Loucy (cell line): ENCODE results near the gene LTBP4.
A peak's percentile ranks its signal among the peaks of the same experiment; 100 is the strongest.

ENCODE experiments used
- H2AFZ ChIP-seq: fragments of 200-600 bp; sonication (generic); 2 replicates; pipeline ENCODE4 v1.6.0; 2016; ENCODE audit warnings: antibody characterized with exemption, mild to moderate bottlenecking, low read length, moderate library complexity
- H3F3A ChIP-seq: fragments of 200-600 bp; 2 replicates; pipeline ENCODE4 v1.6.0; 2016; ENCODE audit warnings: antibody characterized with exemption, low read depth, mild to moderate bottlenecking
- H3K27me3 ChIP-seq: fragments of 200-600 bp; sonication (generic); 2 replicates; pipeline ENCODE4 v1.6.1; 2014; ENCODE audit warnings: low read length, mild to moderate bottlenecking; ENCODE audit not compliant: insufficient read depth, poor library complexity, severe bottlenecking
- H3K36me3 ChIP-seq: fragments of 200-600 bp; sonication (generic); 2 replicates; pipeline ENCODE4 v1.6.1; 2016; ENCODE audit warnings: low read length; ENCODE audit not compliant: insufficient read depth
- H3K4me1 ChIP-seq: fragments of 200-600 bp; sonication (generic); 2 replicates; pipeline ENCODE4 v1.5.1; 2014; ENCODE audit warnings: low read length, mild to moderate bottlenecking; ENCODE audit not compliant: insufficient read depth, poor library complexity, severe bottlenecking
- H3K4me2 ChIP-seq: fragments of 200-600 bp; sonication (generic); 2 replicates; pipeline ENCODE4 v1.6.0; 2014; ENCODE audit warnings: antibody characterized with exemption, low read length, low read depth, mild to moderate bottlenecking; ENCODE audit not compliant: poor library complexity, severe bottlenecking
- H3K4me3 ChIP-seq: fragments of 200-600 bp; sonication (generic); 2 replicates; pipeline ENCODE4 v1.5.1; 2014; ENCODE audit warnings: low read length, mild to moderate bottlenecking, mixed read lengths; ENCODE audit not compliant: poor library complexity, severe bottlenecking
- H3K79me2 ChIP-seq: fragments of 200-600 bp; sonication (generic); 2 replicates; pipeline ENCODE4 v1.6.1; 2014; ENCODE audit warnings: low read length; ENCODE audit not compliant: insufficient read depth
- H3K9ac ChIP-seq: fragments of 200-600 bp; sonication (generic); 2 replicates; pipeline ENCODE4 v1.6.0; 2014; ENCODE audit warnings: mild to moderate bottlenecking, low read depth, low read length, moderate library complexity; ENCODE audit not compliant: poor library complexity, severe bottlenecking
- H3K9me2 ChIP-seq: fragments of 200-600 bp; sonication (generic); replicated peaks from 2 replicates; pipeline ENCODE4 v1.6.1; 2016; ENCODE audit warnings: low read depth, low read length, mixed read lengths
- H3K9me3 ChIP-seq: fragments of 200-600 bp; sonication (generic); 2 replicates; pipeline ENCODE4 v1.6.1; 2014; ENCODE audit warnings: mild to moderate bottlenecking, antibody characterized with exemption, low read length, low read depth; ENCODE audit not compliant: insufficient read depth
- H4K20me1 ChIP-seq: fragments of 200-600 bp; sonication (generic); 2 replicates; pipeline ENCODE4 v1.6.0; 2014; ENCODE audit warnings: antibody characterized with exemption, low read length, mild to moderate bottlenecking; ENCODE audit not compliant: insufficient read depth, poor library complexity, severe bottlenecking
- CTCF ChIP-seq: fragments of 200-600 bp; sonication (generic); conservative IDR thresholded peaks from 2 replicates; pipeline ENCODE4 v1.5.1; 2014; ENCODE audit warnings: mild to moderate bottlenecking, antibody characterized with exemption, low read length
- EZH2phosphoT487 ChIP-seq: fragments of 200-600 bp; IDR thresholded peaks from 2 replicates; pipeline ENCODE4 v1.6.1; 2018; ENCODE audit warnings: antibody characterized with exemption, mild to moderate bottlenecking, moderate library complexity, borderline replicate concordance

The LTBP4 gene

DNA sequence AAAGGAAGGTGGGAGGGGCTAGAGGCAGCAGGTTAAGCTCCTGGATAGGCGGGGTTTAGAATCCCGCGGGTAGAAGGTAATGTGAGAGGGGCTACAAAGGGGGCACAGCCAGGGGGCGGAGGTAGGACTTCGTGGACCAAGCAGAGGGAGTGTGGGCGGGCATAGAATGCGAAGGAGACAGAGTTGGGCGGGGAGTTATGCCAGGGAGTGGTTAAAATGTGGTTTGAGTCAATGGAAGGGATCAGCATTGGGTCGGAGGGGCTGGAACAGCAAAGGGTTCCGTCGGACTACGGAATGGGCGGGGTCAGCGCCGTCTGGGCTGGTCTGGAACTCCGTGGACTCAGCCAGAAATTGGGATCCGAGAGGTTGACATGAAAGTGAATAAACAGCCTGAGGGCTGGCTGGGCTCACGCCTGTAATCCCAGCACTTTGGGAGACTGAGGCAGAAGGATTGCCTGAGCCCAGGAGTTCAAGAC is 3.0 kb downstream of the LTBP4 start:
- 0 out of 2 replicates have a peak overlapping the region, but pooled peaks have one; percentile 11 for H2AFZ ChIP-seq

DNA sequence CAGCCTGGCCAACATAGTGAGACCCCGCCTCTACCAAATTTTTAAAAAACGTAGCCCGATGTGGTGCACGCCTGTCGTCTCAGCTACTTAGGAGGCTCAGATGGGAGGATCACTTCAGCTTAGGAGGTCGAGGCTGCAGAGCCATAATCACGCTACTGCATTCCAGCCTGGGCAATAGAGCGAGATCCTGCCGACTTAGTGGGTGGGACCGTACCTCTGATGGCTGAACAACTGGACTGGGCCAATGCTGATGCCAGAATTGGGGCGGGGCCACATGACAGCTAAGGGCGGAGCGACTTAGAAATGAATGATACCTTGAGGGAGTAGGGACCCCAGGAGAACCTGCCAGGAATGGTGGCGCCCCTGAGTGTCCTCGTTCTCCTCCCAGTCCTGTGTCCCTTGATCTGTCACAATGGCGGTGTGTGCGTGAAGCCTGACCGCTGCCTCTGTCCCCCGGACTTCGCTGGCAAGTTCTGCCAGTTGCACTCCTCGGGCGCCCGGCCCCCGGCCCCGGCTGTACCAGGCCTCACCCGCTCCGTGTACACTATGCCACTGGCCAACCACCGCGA is 3.6 kb downstream of the LTBP4 start:
- Histone ChIP-seq H3K27me3 (no peaks in the 10 kb centered on the region), H3K4me1 (peaks cover 46% of the 10 kb centered on the region), H3K9me3 (no peaks in the 10 kb centered on the region), H3F3A (peaks cover 8% of the 10 kb centered on the region; the same call in 1 of the 2 replicates), H3K4me3 (peak overlapping the region; percentile 70), H2AFZ (no peak overlapping the region), H3K36me3 (no peaks in the 10 kb centered on the region), H4K20me1 (peaks cover 12% of the 10 kb centered on the region), H3K9me2 (no peaks in the 10 kb centered on the region), H3K4me2 (peak overlapping the region; percentile 91), H3K9ac (peak overlapping the region; percentile 63), H3K79me2 (no peaks in the 10 kb centered on the region)
- no peak for TF ChIP-seq CTCF
- no peak for TF ChIP-seq EZH2phosphoT487

More for the DNA sequence above, 3.0 kb downstream of the LTBP4 start:
- Histone ChIP-seq H3K36me3 (no peaks in the 10 kb centered on the region), H3F3A (peaks cover 8% of the 10 kb centered on the region; the same call in 1 of the 2 replicates), H3K79me2 (no peaks in the 10 kb centered on the region), H3K4me2 (peak overlapping the region; percentile 91), H3K27me3 (no peaks in the 10 kb centered on the region), H3K9me2 (no peaks in the 10 kb centered on the region), H3K4me1 (peaks cover 47% of the 10 kb centered on the region), H3K9ac (no peak overlapping the region), H4K20me1 (peaks cover 12% of the 10 kb centered on the region), H3K4me3 (peak overlapping the region; percentile 71), H3K9me3 (no peaks in the 10 kb centered on the region)
- no peak for TF ChIP-seq CTCF
- TF ChIP-seq EZH2phosphoT487 = no peak

DNA sequence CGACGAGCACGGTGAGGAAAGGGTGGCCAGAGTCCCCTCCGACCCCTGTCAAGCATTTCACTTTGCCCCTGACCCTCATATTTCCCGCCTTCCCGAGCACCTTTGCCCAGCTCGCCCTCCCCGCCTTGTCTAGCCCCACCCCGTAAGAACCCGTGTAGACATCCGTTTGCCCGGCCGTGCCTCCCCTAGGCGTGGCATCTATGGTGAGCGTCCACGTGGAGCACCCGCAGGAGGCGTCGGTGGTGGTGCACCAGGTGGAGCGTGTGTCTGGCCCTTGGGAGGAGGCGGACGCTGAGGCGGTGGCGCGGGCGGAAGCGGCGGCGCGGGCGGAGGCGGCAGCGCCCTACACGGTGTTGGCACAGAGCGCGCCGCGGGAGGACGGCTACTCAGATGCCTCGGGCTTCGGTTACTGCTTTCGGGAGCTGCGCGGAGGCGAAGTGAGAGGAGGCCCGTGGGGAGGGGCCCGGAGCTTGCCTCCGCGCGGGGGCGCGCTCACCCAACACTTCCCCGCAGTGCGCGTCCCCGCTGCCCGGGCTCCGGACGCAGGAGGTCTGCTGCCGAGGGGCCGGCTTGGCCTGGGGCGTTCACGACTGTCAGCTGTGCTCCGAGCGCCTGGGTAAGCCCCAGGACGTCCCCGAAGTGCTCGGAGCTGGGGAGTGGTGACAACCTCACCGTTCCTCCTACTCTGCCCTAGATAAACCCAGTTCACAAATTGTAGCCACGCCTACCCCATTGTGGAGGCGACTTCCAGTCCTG is 4.2 kb downstream of the LTBP4 start:
- peaks cover 8% of the 10 kb centered on the region; the same call in 1 of the 2 replicates for H3F3A ChIP-seq
- peak overlapping the region; percentile 63 for H3K9ac ChIP-seq

More for the DNA sequence above, 4.2 kb downstream of the LTBP4 start:
- no peaks in the 10 kb centered on the region for H3K9me2 ChIP-seq
- H3K4me2 ChIP-seq = peak overlapping the region; percentile 91
- peak overlapping the region; percentile 70 for H3K4me3 ChIP-seq
- no peaks in the 10 kb centered on the region for H3K79me2 ChIP-seq
- peaks cover 43% of the 10 kb centered on the region for H3K4me1 ChIP-seq
- no peaks in the 10 kb centered on the region for H3K36me3 ChIP-seq
- H3K27me3 ChIP-seq = no peaks in the 10 kb centered on the region
- H4K20me1 ChIP-seq = peaks cover 11% of the 10 kb centered on the region
- TF ChIP-seq CTCF (0 out of 2 replicates have a peak, but pooled peaks have one; percentile 21), EZH2phosphoT487 (no peak)
- H2AFZ ChIP-seq = peak overlapping the region; percentile 79
- no peaks in the 10 kb centered on the region for H3K9me3 ChIP-seq
